Left renal cortex interstitium (tissue), 4 donors: ENCODE results near the gene SYTL1. TPM values are rescaled to one million over a fixed set of nuclear protein-coding genes. Genes with fewer than 3 reads are reported as not detected.
A peak's percentile ranks its signal among the peaks of the same experiment; 100 is the strongest.

Experiments used
- DNase-seq, 4 donors: peaks; one replicate each; pipeline ENCODE4 v3.0.0-alpha.2; 2013; ENCODE audit warnings: low read depth in 4 of 4, low spot score in 2 of 4, missing footprints in 1 of 4
- polyA plus RNA-seq, 4 donors: library from polyadenylated mRNA; unstranded; fragments of 120-200 nt; gene quantifications; one replicate each; pipeline ENCODE4 v1.2.1, GENCODE V29; 2013; ENCODE audit not compliant: insufficient read length in 4 of 4

The SYTL1 gene
- polyA plus RNA-seq, 4 donors = 8.3 to 16.4 (median 12.1) TPM

DNA sequence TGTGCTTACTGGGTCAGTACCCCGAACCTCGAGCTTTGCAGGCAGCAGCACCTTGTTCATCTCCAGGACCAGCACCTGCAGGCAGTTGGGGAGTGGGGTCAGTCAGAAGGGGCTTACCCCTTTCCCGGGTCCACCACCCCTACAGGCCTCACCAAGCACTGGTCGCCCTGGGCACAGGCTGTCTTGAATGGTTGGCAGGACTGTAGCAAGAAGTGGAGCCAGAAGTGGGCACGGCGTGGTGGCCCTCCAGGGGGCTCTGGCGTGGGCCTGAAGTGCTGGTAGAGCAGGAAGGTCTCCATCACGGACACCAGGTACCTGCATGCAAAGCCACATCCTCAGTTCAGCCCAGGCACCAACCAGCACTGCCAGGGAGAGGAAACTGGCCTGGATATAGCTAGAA lies 19.7 kb downstream of the SYTL1 start:
- no peak for DNase-seq

DNA sequence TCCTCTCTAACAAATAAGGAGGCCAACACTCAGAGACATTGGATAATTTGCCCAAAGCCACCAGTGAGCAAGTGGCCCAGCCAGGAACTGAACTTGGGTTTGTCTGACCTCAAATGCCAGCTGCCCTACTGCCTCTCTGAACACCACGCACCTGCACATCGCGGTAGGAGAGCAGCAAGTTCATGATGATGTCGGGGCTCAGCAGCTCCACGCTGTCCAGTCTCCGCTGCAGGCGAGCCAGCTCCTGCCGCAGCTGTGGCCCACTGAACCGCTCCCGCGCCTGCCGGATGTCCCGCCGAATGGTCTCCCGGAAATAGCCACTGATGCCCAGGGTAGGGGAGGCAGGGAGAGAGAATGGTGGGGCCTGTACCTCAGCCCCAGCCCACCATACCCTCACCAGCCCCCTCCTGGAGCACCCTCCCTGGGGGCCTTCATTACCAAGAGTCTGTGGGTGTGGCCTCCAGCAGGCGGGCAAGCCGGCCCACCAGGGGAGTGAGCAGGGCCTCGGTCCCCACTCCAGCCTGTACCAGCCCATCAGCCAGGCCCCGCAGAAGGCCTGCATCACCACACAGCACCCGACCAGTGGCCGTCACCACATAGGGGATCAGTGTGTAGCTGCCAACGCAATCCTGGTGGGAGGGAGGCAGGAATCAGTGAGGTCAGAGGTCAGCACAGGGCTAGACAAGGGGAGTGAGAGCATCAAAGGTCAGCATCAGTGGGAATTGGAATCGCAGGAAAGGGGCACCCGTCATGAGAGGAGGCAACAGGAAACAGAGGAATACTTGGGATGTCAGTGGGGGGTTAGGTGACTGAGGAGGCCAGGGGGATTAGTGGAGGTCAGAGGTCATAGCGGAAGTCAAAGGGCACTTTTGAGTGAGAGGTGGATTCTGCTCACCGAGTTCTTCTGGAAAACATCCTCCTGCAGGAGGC lies 22.2 kb downstream of the SYTL1 start:
- no peak for DNase-seq

DNA sequence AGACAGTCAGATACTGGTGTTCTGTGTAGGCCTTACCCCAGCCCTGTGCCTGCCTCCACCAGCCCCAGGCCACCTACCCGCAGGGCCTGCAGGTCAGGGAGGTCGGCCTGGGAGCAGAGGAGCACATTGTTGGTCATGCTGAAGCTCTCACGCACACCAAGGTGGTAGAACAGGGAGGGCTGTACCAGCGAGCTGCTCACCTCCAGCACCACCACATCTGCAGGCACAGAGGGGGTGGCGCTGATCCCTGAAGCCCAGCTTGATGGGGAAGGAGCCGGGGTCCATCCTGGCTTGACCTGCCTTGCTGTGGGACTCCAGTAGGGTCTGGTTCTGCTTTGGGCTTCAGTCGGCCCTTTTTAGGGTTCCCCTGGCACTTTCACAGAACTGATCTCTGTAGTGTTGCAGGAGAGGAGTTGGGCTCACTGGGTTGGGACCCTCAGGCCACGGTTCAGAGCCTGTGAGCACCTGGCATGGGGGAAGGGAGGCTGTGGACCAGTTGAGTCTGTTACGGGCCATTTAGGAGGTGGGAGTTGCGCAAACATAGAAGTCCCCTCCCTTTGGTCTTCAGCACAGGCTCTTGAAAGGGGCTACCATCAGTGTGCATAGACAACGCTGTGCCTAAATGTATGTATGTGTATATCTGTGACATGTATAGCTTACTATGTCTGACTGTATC lies 23.0 kb downstream of the SYTL1 start:
- no peak for DNase-seq

DNA sequence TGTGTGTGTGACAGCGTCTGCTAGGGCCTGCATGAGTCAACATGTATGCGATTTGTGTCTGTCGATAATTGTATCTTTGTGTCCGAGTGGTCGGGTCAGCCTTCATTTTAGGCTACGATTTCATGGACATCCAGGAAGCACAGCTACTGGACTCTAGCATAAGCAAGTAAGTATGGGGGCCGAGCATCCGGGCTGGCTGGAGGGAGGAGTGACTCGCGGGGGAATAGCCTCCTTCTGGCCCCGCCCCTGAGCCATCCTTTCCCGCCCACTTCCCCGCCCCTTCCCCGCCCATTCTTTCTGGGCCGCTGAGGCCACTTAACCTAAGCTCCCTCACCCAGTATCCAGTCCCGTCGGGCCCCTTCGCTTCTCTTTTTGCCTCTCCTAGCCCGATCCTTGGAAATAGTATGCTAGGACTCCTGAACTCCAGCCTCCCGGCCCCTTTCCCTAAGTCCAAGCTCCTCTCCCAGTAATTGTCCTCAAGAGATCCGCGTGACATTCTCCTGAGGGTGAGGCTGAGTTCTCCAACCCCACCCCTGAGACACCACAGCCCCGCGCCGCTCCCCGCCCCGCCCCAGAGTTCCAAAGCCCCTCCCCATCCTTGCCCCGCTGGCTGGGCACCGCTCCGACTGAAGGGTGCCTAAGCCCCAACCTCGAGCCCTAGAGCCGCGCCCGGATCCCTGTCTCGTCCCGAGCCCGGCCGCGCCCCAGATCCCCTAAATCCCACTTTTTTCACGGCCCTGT lies 23.7 kb downstream of the SYTL1 start:
- peak in 2 of 4 donors; percentile 80 to 81 for DNase-seq

DNA sequence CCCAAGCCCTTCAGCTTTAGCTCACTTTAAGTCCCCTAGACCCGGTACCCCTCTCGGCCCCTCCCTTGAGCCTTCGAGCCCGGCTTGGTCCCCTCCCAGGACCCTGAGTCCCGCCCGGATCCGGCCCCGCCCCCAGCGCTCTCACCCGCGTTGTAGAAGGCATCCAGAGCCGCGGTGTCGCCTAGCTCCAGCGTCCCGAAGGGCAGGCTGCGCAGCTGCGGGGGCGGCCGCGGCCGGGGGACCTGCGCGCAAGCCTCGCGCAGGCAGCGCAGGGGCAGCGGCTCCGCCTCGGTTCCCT lies 24.2 kb downstream of the SYTL1 start:
- peak in 1 of 4 donors; percentile 68 for DNase-seq

DNA sequence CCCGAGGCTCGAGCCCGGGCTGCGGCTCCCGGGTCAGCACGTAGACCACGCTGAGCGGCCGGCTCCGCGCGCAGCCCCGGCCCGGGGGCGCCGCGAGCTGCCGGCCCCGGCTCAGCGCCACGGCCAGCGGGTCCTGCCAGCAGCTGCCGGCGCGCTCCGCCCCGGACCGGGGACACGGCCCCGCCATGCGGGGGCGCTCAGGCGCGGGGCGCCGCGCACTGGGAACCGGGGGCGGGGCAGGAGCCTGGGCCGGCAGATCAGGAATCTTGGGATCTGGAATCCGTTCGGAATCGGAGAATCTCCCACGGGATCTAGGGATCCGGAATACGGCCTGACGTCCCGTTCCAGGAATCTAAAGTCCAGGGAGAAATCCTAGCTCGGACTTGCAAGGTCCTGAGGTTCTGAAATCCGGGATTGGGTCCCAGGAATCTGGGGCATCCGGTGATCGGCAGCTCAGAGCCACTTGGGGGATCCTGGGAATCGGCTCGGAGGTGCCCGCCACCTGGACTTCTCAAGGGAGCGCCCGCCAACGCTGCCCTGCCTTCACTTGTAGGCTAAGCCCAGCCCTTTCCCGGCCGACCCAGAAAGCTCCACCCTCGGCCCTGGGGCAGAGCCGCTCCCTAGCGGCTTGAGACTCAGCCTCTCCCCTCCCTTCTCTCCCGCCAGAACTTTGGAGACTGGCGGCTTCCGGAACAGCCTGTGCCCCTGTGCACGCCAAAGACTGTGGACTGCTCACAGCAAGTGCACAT lies 24.8 kb downstream of the SYTL1 start, which contains the start of gene MAP3K6:
Gene MAP3K6 (minus strand): TSS at position 551 of the 749 bp plus-strand sequence. CDS start 364 bp downstream, at position 187.
- peak in 1 of 4 donors; percentile 39 for DNase-seq

DNA sequence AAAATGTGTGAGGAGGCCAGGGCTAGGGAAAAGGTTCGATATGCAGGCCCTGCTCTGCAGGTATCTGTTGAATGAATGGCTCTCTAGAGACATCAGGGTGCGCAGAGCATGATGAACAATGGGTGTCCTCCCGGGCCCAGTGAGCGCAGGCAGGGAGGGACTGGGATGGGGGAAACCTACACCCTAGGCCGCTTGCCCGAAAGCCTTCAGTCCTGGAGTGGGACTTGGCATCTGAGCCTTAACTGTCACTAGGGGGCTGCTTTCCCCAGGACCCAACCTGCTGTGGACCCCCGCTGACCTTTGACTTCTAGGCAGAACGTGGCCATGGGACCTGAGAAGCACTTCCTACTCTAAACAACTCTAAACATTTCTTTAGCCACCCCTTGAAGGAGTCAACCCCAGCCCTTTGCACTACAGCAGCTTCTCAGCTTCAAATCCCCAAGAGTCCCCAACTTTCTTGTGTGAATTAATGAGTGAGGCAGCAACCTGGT lies 25.4 kb downstream of the SYTL1 start:
- DNase-seq = no peak

DNA sequence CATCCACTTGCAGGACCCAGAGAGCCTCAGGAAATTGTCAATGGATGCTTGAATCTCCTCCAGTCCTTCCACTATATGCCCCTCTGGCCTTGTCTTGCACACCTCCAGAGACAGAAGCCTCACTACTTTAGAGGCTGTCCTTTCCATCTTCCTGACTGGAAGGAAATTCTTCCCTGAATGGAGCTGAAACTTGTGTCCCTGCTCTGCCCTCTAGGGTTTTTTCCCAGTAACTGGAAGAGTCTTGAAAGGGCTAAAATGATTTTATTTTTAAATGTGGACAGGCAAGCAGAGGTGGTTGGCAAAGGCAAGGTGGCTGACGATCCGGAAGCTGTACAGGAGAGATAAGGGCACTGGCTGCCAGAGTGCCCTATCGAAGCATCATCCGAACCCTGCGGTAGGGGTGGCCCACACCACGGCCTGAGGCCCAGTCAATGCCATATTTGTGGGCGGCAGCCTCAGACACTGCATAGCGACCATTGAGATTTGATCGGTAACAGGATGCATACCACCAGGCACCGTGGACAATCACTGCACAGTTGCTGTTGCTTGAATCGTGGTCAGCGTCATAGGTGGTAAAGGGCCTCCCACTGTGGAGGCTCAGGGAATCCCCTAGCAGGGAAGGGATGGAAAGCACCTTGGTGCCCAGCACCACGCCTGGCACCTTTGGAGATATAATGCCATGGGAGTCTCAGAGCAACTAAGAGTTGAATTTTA lies 27.2 kb downstream of the SYTL1 start:
- DNase-seq = no peak

DNA sequence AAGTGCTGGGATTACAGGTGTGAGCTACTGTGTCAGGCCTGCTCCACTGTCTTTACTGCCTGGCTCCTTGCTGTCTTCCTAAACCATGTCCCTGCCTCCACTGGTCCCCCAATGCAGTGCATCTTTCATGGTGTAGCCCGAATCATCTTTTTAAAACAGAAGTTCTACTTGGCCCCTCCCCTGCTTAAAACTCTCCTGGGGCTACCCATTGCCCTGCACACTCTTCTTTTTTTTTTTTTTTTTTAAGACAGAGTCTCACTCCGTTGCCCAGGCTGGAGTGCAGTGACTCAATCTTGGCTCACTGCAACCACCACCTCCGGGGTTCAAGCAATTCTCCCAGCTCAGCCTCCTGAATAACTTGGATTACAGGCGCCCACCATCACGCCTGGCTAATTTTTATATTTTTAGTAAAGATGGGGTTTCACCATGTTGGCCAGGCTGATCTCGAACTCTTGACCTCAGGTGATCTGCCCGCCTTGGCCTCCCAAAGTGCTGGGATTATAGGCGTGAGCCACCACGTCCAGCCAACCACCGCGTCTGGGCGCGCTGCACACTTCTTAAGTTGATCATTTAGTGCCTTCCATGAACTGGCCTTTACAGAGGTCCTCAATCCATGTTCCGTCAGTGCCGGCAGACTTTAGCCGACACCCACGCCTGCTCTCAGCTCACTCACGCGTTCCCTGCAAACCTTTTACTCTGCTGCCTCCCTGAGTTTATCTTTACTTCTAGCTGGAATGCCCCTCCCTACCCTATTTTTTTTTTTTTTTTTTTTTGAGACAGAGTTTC lies 30.4 kb downstream of the SYTL1 start:
- no peak for DNase-seq

DNA sequence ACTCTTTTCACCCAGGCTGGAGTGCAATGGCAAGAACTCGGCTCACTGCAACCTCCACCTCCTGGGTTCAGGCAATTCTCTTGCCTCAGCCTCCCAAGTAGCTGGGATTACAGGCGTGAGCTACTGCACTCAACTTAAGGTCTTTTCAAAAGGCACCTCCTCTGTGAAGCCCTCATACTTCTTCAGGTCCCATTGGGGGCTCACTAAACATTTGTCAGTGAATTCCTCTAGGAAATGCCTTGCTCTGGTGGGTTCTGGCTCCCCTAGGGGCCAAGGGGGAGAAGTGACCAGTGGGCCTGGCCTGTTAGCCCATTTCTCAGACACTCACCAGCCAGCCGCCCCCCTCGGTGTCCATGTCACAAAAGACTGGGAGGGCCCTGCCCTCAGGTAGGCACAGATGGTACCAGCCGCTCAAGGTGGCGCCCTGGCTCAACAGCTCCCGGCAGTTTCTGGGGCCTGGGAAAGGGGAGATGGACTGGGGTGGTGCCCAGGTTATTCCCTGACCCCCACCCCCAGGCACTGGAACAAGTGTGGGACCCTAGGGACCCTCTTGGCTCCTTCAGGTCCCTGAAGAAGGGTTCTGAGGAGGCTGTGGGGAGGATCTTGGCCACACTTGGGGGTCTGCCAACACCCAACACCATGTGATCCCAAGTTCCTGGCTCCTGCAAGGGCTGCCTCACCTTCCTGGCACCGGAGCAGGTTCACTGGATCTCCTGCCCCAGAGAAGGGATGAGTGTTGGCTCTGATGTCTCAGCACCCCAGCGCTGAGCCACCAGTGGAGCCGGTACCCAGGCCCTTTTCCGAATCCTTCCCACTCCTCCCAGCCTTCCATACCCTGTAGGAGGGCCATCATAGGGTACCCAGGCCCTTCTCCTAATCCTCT lies 31.2 kb downstream of the SYTL1 start:
- DNase-seq = no peak

DNA sequence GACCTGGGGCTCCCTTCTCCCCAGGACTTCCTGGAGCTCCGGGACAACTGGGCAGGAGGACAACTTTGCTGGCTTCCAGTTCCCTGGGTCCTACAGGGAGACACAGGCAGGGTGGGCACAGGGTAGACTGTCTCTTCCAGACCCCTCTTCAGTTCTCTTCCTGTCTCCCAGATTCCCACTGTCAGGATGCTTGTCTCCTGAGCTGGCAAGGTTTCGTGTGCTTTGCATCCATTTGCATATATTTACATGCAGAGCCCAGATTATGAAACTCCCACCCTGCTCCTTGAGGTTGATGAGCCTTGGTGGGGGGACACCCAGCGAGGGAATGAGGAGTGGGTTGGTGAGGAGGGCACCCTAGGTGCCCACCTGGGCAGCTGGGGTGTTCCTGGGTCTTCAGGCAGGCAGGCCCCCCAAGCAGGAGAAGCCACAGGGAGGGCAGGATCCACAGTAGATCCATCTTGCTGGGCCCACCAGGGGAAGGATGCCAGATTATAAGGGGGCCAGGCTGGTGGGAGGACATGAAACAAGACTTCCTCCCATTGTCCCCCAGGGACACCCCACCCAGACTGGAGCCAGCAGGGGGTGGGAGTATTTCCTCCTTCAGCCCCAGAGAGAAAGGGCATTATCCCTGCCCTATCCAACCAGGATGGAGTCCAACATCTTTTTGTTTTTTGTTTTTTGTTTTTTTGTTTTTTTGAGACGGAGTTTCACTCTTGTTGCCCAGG lies 32.7 kb downstream of the SYTL1 start, which contains the start of gene FCN3:
Gene FCN3 (minus strand): TSS at position 463 of the 725 bp plus-strand sequence. CDS start 6 bp downstream, at position 457.
- no peak for DNase-seq

DNA sequence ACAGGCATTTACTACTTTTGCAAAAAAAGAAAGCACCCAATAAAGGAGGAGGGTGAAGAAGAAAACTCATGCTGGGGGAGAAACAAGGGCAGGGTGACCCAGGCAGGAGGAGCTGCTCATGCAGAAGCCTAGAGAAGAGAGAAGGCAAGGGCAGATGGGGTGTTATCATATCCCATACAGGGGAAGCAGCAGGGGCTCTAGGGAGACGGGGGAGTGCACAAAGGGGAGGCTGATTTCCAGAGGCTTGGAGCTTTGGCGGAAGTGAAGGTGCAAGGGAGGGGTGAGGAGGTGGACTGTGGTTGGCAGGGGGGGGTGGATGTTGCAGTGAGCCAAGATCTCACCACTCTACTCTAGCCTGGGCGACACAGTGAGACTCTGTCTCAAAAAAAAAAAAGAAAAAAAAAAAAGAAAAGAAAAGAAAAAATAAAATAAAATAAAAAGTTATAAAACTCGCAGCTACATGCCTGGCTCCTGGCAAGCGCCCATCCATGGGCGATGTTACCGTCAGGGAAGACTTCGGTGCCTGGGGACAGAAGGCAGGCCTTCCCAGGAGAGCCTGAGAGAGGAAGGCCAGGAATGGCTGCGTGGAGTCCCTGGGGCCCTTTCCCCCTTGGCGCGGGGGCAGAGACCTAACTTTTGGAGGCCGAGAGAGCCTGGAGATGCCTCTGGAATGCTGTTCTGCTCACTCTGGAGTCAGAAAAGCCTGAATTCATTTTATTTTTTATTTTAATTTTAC lies 36.1 kb downstream of the SYTL1 start:
- no peak for DNase-seq

DNA sequence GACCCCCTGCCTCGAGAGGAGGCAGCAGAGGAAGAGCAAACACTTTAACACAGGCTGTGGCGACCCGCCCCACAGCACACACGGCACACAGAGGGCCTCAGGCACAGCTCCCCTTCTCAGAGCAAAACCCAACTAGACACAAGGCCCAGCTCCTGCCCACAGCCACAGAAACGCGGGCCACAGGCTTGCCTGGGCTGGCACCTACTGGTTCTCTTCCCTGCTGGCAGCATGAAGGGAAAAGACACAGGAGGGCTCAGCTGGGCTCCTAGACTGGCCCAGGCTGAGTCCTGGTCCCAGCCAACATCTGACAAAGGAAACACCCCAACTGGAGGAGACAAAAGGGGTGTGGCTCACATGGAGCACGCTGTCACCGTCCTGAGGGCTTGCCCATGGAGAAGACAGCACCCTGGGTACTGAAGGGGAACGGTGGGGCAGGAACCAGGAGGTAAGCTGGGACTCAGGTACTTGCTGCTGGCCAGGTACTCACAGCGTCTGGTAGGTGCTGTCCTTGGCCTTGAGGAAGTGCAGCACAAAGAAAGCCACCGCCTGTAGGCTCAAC lies 37.8 kb downstream of the SYTL1 start:
- no peak for DNase-seq

DNA sequence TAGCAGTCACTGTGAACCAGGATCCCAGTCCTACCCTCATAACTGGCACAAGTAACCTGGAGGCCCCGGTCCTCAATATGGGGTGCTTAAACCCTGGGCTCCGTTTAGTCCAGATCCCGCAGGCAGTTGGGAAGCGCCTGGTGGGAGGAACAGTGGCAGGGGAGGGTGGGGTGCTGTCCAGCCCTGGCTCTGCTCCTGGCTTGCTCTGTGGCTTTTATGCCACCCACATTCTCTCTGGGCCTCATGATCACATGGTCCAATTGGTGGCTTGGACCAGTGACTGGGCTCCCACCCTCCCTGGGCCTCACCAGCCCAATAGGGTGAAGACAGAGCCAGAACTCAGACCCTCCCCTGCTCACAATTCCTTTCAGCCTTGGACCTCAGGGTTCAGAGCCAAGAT lies 38.4 kb downstream of the SYTL1 start:
- no peak for DNase-seq

DNA sequence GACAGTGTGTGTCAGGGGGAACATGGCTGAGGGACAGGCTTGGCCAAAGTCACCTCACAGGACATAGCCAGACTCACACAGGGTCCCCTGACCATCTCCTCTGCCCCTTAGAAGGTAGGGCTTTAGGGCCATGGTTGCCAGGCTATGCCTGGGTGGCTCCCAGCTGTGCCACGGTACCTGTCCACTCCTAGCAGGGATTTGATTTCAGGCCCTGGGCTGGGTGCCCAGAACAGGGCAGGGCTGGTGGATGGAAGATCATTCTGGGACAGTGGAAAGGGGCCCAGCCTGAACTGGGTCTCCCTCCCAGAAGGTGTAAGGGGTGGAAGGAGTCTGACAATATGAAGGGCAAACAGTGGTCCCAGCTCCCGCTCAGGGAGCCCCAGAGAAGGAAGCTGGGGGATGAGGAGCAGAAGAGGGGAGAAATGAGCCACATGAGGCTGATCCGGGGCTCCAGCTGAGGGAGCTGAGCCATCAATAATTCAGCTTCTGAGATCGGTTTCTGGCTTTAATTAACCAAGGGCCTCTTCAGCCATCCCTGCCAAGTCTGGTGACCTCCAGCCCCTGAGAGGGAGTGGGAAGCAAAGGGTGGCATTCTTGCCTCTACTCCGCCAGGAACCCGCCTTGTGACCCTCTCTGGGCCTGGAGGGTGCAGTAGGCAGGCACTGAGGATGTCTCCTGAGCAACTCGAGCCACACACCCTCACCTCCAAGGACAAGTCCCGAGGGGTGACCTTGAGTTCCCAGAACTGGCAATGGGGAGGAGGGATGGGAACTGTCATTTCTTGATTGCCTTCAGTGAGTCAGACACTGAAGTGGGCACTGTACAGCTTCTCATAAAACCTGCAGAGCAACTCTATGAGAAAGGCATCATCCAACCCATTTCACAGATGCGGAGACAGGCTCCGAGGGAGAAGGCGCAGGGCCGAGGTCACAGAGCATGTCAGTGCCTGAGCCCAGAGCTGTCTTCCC lies 39.2 kb downstream of the SYTL1 start:
- no peak for DNase-seq
